ENCODE results near the gene TANGO6.

Gene TANGO6

DNA sequence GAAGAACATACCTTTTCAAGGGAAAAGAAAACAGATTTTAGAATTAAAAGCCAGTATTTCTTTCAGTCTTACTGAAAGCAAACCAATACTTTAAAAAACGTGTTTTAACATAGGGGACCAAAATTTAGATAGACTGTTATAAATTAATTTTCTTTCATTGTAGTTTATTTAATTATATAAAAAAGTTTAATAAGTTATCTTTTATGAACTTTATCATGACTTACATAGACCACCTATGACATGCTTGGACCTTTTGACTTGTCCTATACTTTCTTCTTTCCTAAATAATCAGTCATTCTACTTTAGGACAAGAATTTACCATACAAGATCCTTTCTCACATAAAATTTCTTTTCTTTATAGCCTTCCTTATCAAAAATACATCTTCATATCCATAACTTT, 160.2 kb downstream of the TANGO6 start:
- in situ Hi-C loops (cut with HindIII; ENCODE audit: low sequenced_read_pairs), result no loop called here
- TF ChIP-seq, protein P1, sequence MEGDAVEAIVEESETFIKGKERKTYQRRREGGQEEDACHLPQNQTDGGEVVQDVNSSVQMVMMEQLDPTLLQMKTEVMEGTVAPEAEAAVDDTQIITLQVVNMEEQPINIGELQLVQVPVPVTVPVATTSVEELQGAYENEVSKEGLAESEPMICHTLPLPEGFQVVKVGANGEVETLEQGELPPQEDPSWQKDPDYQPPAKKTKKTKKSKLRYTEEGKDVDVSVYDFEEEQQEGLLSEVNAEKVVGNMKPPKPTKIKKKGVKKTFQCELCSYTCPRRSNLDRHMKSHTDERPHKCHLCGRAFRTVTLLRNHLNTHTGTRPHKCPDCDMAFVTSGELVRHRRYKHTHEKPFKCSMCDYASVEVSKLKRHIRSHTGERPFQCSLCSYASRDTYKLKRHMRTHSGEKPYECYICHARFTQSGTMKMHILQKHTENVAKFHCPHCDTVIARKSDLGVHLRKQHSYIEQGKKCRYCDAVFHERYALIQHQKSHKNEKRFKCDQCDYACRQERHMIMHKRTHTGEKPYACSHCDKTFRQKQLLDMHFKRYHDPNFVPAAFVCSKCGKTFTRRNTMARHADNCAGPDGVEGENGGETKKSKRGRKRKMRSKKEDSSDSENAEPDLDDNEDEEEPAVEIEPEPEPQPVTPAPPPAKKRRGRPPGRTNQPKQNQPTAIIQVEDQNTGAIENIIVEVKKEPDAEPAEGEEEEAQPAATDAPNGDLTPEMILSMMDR (IDR thresholded peaks at IDR 0.05; ENCODE audit: low read depth, low read length, missing control alignments), result no peak
- no peak for DNase-seq (ENCODE audit: low read depth)
- H3K4me3 ChIP-seq (ENCODE audit: low read depth, low read length), result no peak overlapping the region

DNA sequence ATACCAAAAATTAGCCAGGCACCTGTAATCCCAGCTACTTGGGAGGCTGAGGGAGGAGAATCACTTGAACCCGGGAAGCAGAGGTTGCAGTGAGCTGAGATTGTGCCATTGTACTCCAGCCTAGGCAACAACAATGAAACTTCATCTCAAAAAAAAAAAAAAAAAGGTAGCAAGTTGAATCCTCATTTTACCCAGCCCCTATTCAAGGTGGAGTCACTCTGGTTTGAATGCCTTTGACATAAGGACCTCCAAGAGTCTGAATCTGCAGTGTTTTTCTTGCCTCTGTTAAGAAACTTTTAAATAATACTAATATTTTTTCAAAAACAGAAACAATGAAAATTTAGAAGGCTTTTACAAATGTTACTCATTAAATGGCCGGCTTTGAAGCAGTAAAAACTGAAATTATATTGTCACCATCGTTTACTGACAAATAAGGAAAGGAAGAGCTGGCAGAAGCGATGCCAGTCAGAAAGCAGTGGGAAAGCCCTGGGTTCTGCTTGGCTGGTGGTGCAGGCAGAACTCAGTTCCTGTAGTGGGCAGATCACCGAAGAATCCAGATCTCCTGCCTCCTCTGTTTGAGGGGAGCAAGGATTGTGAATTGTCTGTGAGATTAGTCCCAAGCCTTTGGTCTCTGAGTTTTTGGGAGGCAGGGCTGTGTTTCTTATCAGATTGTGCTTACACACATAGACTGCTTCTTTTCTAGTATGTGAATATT, 162.5 kb downstream of the TANGO6 start:
- in situ Hi-C loops (cut with HindIII; ENCODE audit: low sequenced_read_pairs), result no loop called here
- H3K4me3 ChIP-seq (ENCODE audit: low read depth, low read length), result no peak overlapping the region
- TF ChIP-seq, protein P1 (IDR thresholded peaks at IDR 0.05; ENCODE audit: low read depth, low read length, missing control alignments), result no peak
- no peak for DNase-seq (ENCODE audit: low read depth)

DNA sequence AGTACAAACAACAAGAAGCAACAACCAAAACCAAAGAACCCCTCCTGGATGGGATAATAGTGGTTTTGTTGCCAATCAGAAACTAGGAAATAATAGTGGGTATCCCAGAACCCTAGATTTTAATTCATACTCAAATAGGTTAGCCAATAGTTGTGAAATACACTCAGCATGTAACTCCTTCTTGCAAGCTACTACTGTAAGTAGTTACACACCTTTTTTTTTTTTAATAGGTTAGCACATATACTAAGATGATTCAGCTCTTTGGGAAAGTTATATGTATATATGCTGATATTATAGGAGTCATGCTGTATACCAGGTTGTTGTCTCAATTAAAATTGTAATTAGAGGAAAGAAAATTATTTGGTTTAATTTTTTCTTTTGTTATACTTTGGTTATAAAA, 169.6 kb downstream of the TANGO6 start:
- H3K4me3 ChIP-seq (ENCODE audit: low read depth, low read length), result no peak overlapping the region

DNA sequence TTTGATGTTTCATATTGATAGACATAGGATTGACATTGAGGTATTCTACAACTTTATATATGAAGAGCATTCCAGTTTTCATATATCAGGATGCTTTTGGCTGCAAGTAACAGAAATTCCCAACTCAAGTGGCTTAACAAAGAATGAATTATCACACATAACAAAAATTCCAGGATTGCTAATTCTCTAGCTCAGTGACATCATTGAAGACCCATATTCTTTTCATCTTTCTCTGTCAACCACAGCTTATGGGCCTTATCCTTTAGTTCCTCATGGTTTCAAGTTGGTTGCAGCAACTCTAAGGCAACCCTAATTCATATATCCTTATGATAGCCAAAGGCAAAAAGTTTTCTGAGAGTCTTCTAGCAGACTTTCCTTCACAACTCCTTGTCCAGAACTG, 170.7 kb downstream of the TANGO6 start:
- in situ Hi-C loops (cut with HindIII; ENCODE audit: low sequenced_read_pairs), result no loop called here
- DNase-seq (ENCODE audit: low read depth), result no peak
- TF ChIP-seq, protein P1 (IDR thresholded peaks at IDR 0.05; ENCODE audit: low read depth, low read length, missing control alignments), result no peak
- no peak overlapping the region for H3K4me3 ChIP-seq (ENCODE audit: low read depth, low read length)

More for the DNA sequence above, 169.6 kb downstream of the TANGO6 start:
- no peak for DNase-seq (ENCODE audit: low read depth)
- TF ChIP-seq, protein P1 (IDR thresholded peaks at IDR 0.05; ENCODE audit: low read depth, low read length, missing control alignments), result no peak
- in situ Hi-C loops (cut with HindIII; ENCODE audit: low sequenced_read_pairs), result no loop called here

DNA sequence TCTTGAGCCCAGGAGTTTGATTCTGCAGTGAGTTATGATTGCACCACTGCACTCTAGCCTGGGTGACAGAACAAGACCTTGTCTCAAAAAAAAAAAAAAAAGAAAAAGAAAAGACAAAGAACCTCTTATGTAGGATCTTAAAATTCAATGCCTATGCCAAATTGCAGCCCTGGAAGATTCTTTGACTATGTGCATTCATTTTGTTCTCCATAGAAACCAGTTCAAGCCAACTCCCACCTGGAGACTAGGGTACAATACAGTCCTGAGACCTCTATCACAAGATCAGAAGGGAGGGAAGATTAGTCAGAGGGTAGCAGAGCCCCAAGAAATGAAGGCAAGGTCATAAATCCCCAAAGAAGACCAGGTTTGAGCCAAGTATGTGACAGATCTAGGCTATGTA, 171.5 kb downstream of the TANGO6 start:
- DNase-seq (ENCODE audit: low read depth), result no peak
- TF ChIP-seq, protein P1 (IDR thresholded peaks at IDR 0.05; ENCODE audit: low read depth, low read length, missing control alignments), result no peak
- in situ Hi-C loops (cut with HindIII; ENCODE audit: low sequenced_read_pairs), result no loop called here

DNA sequence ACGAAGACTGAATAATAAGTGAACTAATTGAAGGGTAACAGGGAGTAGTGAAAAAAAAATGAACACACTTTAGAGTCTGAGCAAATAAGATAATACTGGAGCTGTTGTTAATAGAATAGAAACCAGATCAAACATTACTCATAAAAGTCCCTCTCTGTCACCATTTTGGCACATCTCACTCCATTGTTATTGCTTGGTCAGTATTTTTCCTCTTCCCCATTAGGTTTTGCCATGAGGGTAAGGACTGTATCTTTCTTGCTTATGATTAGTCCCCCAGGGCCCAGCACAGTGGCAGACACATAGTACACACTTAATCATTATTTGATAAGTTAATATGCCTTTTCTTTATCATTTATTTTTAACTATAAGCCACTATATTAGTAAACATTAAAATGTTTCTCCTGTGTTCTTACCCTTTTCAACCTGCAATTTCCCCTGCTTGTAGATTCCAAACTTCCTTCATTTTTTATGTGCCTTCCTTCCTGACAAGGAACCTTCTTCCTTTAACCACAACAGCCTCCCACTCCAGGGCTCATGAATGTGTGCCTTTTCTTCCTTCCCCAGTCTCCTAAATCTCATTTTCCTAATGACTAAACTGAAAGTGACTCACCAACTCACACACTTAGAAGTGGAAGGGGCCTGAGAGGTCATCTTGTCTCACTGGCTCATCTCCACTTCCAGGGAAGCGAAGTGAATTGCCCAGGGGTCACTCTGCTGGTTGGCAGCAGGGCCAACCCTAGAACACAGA, 173.9 kb downstream of the TANGO6 start:
- in situ Hi-C loops (cut with HindIII; ENCODE audit: low sequenced_read_pairs), result no loop called here
- TF ChIP-seq, protein P1 (IDR thresholded peaks at IDR 0.05; ENCODE audit: low read depth, low read length, missing control alignments), result no peak
- H3K4me3 ChIP-seq (ENCODE audit: low read depth, low read length), result no peak overlapping the region
- DNase-seq (ENCODE audit: low read depth), result peak; percentile 22

More for the DNA sequence above, 171.5 kb downstream of the TANGO6 start:
- H3K4me3 ChIP-seq (ENCODE audit: low read depth, low read length), result no peak overlapping the region
